Caco-2 (cell line): Measurements from ENCODE around the gene TMTC2. TPM values are rescaled to one million over a fixed set of nuclear protein-coding genes. Genes with fewer than 3 reads are reported as not detected.
"Not testable (repeated sequence)": the region's sequence is repeated elsewhere in the genome, so short reads cannot be mapped to it uniquely, and the experiment has no call there.

ENCODE experiments used
- BruUV-seq: library from RNA; stranded (reverse); fragments of 400-500 nt; replicated peaks from 2 replicates; lab custom pipeline; 2021; lab: Mats Ljungman, UMichigan
- CTCF ChIA-PET: fragments of 300-600 bp; sonication (Branson Sonifier 250); formaldehyde crosslinking; loops from one replicate; lab custom pipeline; 2022; ENCODE audit warnings: antibody characterized with exemption; lab: Charles Lee
- POLR2A ChIA-PET: fragments of 300-600 bp; sonication (Branson Sonifier 250); formaldehyde crosslinking; loops from one replicate; lab custom pipeline; 2022; ENCODE audit warnings: antibody characterized with exemption; lab: Charles Lee
- DNase-seq, 2 experiments: peaks; one replicate each; pipeline versions ENCODE4 v3.0.0 to v3.0.0-alpha.2; 2020 to 2022
- H3K27me3 ChIP-seq: replicated peaks from 2 replicates; pipeline ENCODE4 v1.6.0; 2011; ENCODE audit warnings: low read length; ENCODE audit not compliant: control insufficient read depth, insufficient read depth
- H3K36me3 ChIP-seq: 2 replicates; pipeline ENCODE4 v1.5.1; 2011; ENCODE audit warnings: low read length; ENCODE audit not compliant: control insufficient read depth, insufficient read depth
- H3K4me1 ChIP-seq: fragments of 250-450 bp; sonication (Bioruptor Pico); 2 replicates; pipeline ENCODE4 v1.5.1; 2020; ENCODE audit warnings: mild to moderate bottlenecking
- H3K4me3 ChIP-seq: 2 replicates; pipeline ENCODE4 v1.5.1; 2011; ENCODE audit warnings: low read depth, mild to moderate bottlenecking, control low read depth, low read length
- H3K9me3 ChIP-seq: fragments of 250-450 bp; sonication (Bioruptor Pico); 2 replicates; pipeline ENCODE4 v1.5.1; 2020; ENCODE audit warnings: mild to moderate bottlenecking, moderate library complexity
- H3K27ac Mint-ChIP-seq: one replicate; pipeline ENCODE4 v1.8.0; 2022; ENCODE audit warnings: mixed read lengths; ENCODE audit not compliant: unreplicated experiment
- H3K27me3 Mint-ChIP-seq: one replicate; pipeline ENCODE4 v1.8.0; 2022; ENCODE audit warnings: mixed read lengths; ENCODE audit not compliant: insufficient read depth, unreplicated experiment
- H3K36me3 Mint-ChIP-seq: one replicate; pipeline ENCODE4 v1.8.0; 2022; ENCODE audit warnings: mild to moderate bottlenecking, mixed read lengths; ENCODE audit not compliant: insufficient read depth, unreplicated experiment
- H3K4me1 Mint-ChIP-seq: one replicate; pipeline ENCODE4 v1.8.0; 2022; ENCODE audit warnings: low read depth, mixed read lengths; ENCODE audit not compliant: unreplicated experiment
- H3K4me3 Mint-ChIP-seq: one replicate; pipeline ENCODE4 v1.8.0; 2022; ENCODE audit warnings: mild to moderate bottlenecking, moderate library complexity, mixed read lengths; ENCODE audit not compliant: unreplicated experiment
- H3K9me3 Mint-ChIP-seq: one replicate; pipeline ENCODE4 v1.8.0; 2022; ENCODE audit warnings: mixed read lengths; ENCODE audit not compliant: unreplicated experiment
- CTCF ChIP-seq, 2 experiments: fragments of 200-600 bp in 1 of 2; IDR thresholded peaks; 1 replicate in 1 of 2; 2 replicates in 1 of 2; pipeline versions ENCODE4 v1.5.1 to v1.8.0; 2011 to 2022; ENCODE audit warnings: antibody characterized with exemption in 1 of 2, control low read depth in 1 of 2, inconsistent platforms in 1 of 2, low read depth in 1 of 2, low read length in 1 of 2, mild to moderate bottlenecking in 1 of 2, moderate library complexity in 1 of 2; ENCODE audit not compliant: insufficient read depth in 1 of 2, severe bottlenecking in 1 of 2, unreplicated experiment in 1 of 2
- intact Hi-C: fragments of 100-400 bp; cut with micrococcal nuclease; formaldehyde crosslinking; loops from one replicate; pipeline ENCODE4 v1.10.0; 2022; ENCODE audit not compliant: unreplicated experiment
- total RNA-seq: library from RNA; stranded (reverse); gene quantifications from 2 replicates; pipeline ENCODE4 v1.2.3, GENCODE V29; 2022

Gene TMTC2
- total RNA-seq, 1 experiment from 2014 or later: 2.2 TPM

DNA sequence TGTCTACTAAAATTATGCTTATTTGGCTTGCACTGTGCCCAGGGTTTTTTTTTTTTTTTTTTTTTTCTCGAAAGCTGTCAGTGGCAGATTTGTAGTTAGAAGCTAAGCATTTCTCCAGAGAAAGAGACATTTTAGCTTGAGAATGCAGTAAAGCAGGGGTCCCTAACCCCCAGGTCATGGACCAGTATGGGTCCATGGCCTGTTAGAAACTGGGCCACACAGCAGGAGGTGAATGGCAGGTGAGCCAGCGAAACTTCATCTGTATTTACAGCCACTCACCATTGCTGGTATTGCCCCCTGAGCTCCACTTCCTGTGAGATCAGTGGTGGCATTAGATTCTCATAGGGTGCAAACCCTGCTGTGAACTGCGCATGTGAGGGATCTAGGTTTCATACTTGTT, 73.7 kb downstream of the TMTC2 start:
- CTCF ChIA-PET: no interaction called here
- no peaks in the 10 kb centered on the region for H3K27me3 ChIP-seq
- no peaks in the 10 kb centered on the region for H3K27me3 Mint-ChIP-seq
- H3K4me1 Mint-ChIP-seq: no peaks in the 10 kb centered on the region
- no peaks in the 10 kb centered on the region for H3K9me3 ChIP-seq
- peaks cover 7% of the 10 kb centered on the region for H3K36me3 Mint-ChIP-seq
- no peaks in the 10 kb centered on the region for H3K9me3 Mint-ChIP-seq
- no peak overlapping the region for H3K27ac Mint-ChIP-seq
- no peaks in the 10 kb centered on the region for H3K36me3 ChIP-seq
- TF ChIP-seq CTCF (IDR thresholded peaks at IDR 0.05; ENCODE audit: insufficient read depth in 1 of 2, low read depth in 1 of 2, low read length in 1 of 2, severe bottlenecking in 1 of 2, unreplicated experiment in 1 of 2): no peak
- intact Hi-C loops: no loop called here
- H3K4me3 Mint-ChIP-seq: no peak overlapping the region
- DNase-seq: no peak
- POLR2A ChIA-PET: no interaction called here
- BruUV-seq: no TSS peak
- no peak overlapping the region for H3K4me3 ChIP-seq
- H3K4me1 ChIP-seq: no peaks in the 10 kb centered on the region

- BruUV-seq, H3K27me3 Mint-ChIP-seq, CTCF ChIA-PET, H3K27me3 ChIP-seq, H3K4me1 ChIP-seq, H3K4me1 Mint-ChIP-seq, H3K9me3 Mint-ChIP-seq, H3K36me3 ChIP-seq, H3K4me3 Mint-ChIP-seq, H3K27ac Mint-ChIP-seq, intact Hi-C loops, H3K9me3 ChIP-seq, H3K36me3 Mint-ChIP-seq, POLR2A ChIA-PET, H3K4me3 ChIP-seq, DNase-seq: not testable (repeated sequence)
Observed at GRCh38 chr12:82765206-82765605, 78.5 kb downstream of the TMTC2 start.

DNA sequence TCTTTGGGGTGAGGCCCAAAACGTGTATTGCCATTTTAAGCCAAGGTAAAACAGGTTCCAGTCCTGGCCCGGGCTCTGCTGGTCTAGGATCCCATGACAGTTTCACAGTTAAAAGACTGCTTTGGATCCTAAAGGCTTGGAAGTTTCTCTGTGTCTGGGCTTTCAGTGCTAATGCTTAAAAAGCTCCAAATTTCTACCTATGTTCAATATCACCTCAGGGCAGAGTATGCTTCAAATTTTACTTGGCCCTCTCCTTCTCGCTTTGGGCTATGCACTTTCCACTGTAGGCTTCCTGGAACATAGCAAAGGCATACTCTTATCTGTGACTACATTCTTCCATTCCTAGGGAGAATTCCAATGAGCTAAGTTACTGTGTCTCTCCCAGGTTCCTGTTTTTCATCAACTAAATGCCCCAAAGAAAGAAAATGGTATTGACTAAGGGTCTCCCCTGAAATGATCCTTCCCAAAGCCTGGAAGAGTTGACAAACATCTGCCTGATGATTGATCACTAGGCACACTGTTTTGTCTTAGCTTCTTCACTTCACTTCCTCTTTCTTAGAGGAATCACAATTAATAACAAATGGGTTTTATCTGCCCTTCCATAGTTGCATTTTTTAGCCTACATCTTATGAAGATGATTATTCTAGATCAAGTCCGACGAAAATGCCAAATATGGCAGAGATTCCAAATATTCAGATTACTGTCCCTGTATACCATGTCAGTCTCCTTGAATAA, 79.4 kb downstream of the TMTC2 start:
- POLR2A ChIA-PET: no interaction called here
- H3K36me3 ChIP-seq: no peaks in the 10 kb centered on the region
- no peaks in the 10 kb centered on the region for H3K27me3 Mint-ChIP-seq
- BruUV-seq: no TSS peak
- no peaks in the 10 kb centered on the region for H3K4me1 ChIP-seq
- H3K27me3 ChIP-seq: no peaks in the 10 kb centered on the region
- TF ChIP-seq CTCF (IDR thresholded peaks at IDR 0.05; ENCODE audit: insufficient read depth in 1 of 2, low read depth in 1 of 2, low read length in 1 of 2, severe bottlenecking in 1 of 2, unreplicated experiment in 1 of 2): no peak
- H3K4me1 Mint-ChIP-seq: no peaks in the 10 kb centered on the region
- peaks cover 7% of the 10 kb centered on the region for H3K36me3 Mint-ChIP-seq
- CTCF ChIA-PET: no interaction called here
- H3K9me3 ChIP-seq: no peaks in the 10 kb centered on the region
- no peak overlapping the region for H3K4me3 ChIP-seq
- no peak overlapping the region for H3K4me3 Mint-ChIP-seq
- no peaks in the 10 kb centered on the region for H3K9me3 Mint-ChIP-seq
- intact Hi-C loops: no loop called here
- H3K27ac Mint-ChIP-seq: no peak overlapping the region
- no peak for DNase-seq
